HG03575 (cell line): ENCODE data around the gene RALGAPB.
"Not testable (repeated sequence)": the region's sequence is repeated elsewhere in the genome, so short reads cannot be mapped to it uniquely, and the experiment has no call there.

Experiments used
- ATAC-seq: cut with Tn5 transposase; IDR thresholded peaks from one replicate; pipeline ENCODE4 v1.9.1; 2021; ENCODE audit not compliant: unreplicated experiment, insufficient number of reproducible peaks, low FRiP score; ENCODE audit errors: extremely low read depth

RALGAPB gene

DNA sequence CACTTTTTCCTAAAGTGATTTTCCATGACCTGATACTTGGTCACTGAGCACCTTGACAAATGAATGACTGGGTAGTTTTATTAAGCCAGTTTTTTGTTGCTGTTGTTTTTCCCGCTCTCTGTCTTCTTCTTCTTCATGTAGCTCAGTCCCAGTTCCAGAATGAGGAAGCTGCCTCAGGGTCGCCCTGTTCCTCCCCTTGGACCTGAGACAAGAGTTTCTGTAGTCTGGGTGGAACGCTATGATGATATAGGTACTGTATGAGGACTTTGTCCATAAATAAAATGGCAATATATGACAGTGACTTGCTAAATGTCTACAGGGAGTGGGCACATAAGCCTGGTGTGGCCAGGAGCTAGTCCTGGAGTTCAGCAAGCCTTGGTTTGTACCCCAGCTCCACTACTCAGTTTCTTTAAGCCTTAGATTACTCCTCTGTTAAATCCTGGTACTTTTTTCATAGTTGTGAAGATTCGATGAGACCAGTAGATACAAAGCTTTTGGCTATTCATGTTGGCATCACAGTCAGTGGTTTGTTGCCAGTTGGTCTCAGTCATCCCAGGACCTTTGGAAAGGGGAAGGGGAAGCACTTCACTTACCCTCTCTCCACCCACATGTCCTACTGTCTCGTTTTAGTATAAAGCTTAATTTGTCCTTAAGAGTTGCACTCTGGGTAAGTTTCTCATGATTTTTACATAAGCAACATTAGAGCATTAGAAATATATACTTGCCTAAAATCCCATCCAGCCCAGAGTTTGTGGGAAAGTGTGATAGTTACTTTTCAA is 97.3 kb downstream of the RALGAPB start:
- no peak for ATAC-seq

- ATAC-seq, result no peak
Observed at GRCh38 chr20:38573413-38573812, 100.8 kb downstream of the RALGAPB start.

DNA sequence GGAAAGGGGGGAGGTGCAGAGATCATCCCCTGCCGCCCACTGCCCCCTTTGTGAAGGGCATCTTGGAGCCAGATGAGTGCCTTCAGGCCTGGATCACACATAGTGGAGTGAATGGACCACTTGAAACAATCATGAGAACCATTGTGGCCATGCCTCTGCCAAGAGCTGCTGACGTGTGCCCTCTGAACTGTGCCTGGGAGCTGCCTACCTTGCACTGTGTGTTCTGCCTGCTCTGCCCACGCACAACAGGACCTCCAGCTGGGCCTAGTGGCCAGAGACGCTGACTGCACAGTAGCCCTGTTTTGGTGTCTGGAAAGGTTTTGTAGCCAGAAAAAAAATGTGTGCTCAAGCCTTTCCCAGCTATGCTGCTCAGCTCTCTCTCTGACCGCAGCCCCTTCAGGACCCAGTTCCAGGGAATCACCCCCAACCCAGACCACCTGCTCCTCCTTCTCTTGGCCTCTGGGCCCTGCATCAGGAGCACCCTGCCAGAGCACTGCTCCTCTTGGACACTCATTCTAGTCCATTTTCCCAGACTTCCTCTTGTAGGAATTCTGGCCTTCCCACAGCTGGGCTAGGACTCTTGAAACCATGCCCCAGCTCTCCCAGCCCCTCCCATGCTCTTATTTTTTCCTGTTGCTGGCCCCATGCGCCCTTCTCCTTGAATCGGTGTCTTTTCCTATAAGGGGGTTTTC is 106.7 kb downstream of the RALGAPB start:
- no peak for ATAC-seq

DNA sequence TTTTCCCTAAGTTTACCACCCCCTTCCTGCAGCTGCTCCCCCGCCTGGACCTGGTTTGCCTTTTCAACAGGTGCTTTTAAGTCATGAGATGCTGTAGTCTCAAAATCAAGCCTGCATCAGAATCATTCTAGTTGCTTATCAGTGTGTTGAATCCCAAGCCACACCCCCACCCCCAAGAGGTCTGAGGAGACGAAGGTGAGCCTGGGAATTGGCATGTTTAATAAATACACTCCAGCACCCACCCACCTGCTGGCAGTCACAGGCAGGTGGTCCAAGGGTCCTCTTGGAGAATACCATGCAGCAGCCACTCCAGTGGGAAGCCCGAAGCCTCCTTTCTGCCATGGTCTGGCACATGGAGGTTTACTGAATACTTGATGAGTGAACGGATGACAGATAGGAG is 107.3 kb downstream of the RALGAPB start:
- ATAC-seq, result no peak

DNA sequence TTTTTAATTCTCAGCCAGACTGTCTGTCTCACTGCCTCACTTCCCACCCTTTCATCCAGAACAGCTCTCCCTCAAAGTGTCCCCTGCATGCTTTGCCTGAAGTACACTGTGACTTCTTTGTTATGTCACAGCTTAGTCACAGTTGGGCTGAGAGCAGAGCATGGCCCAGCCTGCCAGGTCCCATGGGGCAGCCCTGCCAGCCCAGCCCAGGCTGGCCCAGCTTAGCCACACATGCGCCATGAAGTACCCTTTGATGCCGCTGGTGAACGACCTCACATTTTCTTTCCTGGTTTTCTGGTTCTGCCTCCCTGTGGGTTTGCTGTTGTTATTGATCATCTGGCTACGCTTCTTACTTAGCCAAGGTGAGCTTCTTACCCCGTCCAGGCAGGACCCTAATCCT is 108.4 kb downstream of the RALGAPB start, which contains the start of gene ADIG:
ADIG (plus strand) TSS at position 185 of the 400 bp plus-strand sequence; CDS start at position 239, 54 bp downstream.
- ATAC-seq, result no peak

- ATAC-seq, result no peak
Observed at GRCh38 chr20:38581830-38582358, 109.3 kb downstream of the RALGAPB start.

- ATAC-seq, result no peak
Observed at GRCh38 chr20:38583306-38583705, 110.7 kb downstream of the RALGAPB start.

DNA sequence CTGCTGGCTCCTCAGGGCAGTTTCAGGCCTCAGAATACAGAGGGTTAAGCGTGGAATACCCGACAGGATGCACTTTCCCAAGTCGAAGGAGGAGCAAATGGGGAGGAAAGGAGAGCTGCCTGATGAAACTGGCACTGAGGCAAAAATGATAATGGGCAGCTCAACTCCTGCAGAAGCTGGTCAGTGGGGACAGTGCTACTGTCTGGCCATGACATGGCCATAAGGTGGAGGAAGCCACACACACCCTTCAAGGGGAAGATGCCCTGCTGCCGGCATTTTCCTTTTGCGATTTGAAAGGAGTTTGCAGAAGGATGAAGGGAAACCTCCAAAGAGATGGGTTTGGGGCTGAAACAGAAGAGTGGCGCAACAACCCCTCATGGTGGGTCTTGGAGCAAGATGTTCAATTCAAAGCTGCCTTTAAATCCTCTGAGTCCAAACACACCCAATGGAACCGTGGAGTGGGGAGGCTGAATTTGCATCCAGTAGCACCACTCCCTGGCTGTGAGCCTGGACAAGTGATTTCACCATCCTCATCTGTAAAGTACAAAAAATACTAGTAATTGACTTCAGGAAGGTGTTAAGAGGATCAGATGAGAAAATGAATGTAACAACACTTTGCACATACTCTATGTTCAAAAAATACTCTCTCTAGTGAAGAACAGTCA is 111.6 kb downstream of the RALGAPB start:
- ATAC-seq, result no peak

DNA sequence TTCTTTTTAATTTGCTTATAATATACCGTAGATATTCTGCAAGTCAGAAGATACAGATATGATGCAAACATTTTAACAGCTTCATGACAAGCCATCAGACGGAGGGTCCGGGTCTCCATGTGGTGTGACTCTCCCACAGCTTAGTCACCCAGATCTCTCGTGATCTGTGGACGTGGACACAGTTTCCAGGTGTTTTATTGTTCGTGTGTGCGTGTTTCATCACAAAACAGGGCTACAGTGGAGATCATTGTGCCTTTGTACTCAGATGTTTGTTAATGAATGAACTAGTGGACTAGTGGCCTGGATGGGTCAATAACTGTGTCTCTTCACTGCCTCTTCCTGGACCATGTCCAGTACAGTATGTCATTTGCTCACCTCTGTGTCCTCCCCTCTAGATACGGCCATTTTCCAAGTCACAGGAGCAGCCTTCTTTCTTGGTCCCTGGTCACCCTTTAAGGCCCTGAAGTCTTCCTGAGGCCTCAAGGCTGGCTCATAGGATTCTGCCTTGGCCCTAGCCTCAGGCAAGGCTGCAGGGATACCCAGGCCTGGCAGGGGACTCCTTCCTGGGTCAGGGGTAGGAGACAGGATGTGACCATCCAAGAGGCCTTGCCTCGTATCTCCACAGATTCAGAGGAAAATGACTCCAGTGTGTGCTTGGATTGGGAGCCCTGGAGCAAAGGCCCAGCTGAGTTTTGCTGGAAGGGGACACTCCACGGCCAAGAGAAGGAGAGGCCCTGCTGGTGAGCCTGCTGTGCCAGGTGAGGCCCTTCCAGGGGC is 112.9 kb downstream of the RALGAPB start:
- no peak for ATAC-seq

- no peak for ATAC-seq
Observed at GRCh38 chr20:38586181-38586525, 113.5 kb downstream of the RALGAPB start.

DNA sequence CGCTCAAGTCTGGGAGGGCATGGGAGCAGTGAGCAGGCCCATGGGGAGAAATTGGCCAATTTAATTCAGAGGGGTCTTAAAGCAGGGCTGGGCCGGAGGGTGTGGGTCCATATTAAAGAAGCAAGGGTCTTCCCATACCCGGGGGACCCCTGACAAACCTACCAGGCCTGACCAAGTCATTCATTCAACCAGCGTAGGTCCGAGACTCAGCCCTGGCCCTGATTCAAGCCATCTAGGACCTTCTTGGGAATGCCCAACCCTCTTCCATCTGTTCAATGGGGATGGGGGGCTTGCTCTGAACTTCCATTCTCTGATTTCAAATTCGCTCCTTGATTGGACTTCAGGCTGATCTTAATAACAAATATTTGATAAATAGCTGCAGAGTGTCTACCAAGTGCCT is 115.7 kb downstream of the RALGAPB start:
- ATAC-seq, result no peak

GRCh38 chr20:38589351-38589750 is 116.7 kb downstream of the RALGAPB start:
- ATAC-seq, result no peak

DNA sequence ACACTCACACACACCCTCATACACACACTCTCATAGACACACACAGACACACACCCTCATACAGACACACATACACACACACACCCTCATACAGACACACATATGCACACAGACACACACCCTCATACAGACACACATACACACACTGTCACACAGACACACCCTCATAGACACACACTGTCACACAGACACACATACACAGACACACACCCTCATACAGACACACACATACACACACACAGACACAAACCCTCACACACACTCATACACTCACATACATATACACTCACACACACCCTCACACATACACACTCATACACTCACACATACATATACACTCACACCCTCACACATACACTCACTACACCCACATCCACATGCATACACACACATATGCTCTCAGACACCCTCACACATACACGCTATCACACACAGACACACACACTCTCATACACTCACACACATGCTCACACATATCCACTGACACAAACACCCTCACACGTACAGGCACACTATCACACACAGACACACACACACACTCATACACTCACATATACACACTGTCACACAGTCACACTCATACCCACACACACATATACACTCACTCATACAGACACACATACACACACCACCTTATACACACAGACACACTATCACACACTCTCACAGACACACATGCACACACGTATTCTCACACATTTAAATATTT is 117.5 kb downstream of the RALGAPB start:
- ATAC-seq, result no peak

DNA sequence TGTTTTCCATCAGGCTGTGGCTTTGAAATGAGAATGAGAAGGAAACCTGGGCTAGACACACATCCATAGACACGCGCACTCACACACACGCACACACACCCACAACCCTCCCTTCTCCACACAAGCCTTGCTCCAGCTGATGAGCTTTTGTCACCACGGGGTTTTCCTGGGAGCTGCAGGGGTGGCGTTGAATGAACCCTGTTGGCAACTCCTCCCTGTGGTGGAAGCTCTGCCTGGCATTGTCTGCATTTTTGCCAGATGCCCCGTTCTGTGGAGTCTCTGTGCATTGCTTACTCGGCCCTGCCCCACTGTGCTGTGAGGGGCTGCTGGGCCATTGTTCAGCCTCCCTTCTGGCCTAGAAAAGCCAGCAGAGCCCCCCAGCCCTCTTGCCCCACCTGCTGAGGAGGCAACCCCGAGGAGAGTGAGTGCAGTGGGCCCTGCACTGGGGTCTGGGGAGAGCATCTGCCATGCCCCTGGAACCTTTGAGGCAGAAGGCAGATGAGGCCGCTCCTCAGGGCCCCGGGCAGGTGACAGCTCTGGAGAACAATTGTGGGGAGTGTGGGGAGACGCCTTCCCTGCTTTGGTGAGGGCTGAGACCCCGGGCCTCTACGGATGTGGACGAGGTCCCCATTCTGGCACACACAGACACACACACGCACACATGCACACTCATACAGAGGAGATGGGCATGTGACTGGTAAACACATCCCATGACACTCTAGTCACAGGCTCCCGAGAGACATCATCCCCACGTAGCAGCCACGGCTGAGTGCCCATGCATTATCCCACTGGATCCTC is 118.2 kb downstream of the RALGAPB start:
- no peak for ATAC-seq

DNA sequence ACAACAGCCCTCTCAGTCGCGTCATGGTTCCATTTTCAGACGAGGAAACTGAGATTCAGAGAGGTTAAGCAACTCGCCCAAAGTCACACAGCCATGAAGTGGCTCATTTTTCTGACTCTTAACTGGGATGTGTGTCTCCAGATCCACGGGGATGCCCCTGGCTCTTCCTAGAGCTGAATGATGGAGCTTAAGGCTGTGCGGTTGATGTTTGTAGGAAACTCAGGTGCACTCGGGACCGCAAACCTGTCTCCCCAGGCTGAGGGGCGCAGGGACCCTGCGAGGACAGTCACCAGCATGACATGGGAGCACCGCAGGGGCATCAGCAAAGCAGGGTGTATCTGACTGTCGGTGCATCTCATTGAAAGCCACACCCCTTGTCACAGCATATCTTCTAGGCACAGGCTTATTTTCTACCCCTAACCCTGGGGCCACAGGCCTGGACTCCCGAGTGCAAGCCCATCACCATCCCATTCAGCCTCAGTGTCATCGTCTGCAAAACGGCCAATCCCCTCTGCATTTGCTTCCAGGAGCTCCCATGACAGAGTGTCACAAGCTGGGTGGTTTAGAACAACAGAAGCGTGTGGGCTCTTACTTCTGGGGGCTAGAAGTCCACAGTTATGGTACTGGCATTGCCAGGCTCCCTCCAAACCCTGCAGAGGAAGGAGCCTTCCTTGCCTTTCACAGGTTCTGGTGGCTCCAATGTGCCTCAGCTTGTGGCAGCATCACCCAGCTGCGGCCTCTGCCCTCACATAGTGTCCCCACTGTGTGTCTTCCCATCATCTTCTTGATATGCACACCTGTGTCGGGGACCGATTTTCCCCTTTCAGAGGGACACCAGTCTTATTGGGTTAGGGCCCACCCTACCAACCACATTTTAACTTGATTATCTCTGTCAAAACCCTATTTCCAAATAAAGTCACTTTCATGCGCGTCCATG is 119.1 kb downstream of the RALGAPB start:
- no peak for ATAC-seq

DNA sequence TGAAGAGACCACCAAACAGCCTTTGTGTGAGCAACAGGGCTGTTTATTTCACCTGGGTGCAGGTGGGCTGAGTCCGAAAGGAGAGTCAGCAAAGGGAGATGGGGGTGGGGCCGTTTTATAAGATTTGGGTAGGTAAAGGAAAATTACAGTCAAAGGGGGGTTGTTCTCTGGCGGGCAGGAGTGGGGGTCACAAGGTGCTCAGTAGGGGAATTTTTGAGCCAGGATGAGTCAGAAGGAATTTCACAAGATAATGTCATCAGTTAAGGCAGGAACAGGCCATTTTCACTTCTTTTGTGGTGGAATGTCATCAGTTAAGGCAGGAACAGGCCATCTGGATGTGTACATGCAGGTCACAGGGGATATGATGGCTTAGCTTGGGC is 119.8 kb downstream of the RALGAPB start:
- not testable (repeated sequence) for ATAC-seq

DNA sequence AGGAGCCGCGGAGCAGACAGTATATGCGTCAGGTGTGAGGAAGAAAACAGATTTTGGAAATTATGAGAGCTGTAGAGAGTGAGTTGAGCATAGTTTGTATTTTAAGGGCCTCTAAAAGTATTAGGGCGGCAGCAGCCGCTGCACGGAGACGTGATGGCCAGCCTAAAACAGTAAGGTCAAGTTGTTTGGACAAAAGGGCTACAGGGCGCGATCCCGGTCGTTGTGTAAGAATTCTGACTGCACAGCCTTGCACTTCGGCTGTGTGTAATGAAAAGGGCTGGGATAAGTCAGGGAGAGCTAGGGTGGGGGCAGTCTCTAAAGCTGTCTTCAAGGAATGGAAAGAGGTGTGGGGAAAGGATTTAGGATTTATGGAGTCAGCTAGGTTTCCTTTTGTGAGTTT is 121.6 kb downstream of the RALGAPB start:
- ATAC-seq, result not testable (repeated sequence)
